ENCODE data around the gene GZF1. TPM values are rescaled to one million over a fixed set of nuclear protein-coding genes. Genes with fewer than 3 reads are reported as not detected.

Gene GZF1
- total RNA-seq, 1 donor from 2014 or later = 16.3 TPM

DNA sequence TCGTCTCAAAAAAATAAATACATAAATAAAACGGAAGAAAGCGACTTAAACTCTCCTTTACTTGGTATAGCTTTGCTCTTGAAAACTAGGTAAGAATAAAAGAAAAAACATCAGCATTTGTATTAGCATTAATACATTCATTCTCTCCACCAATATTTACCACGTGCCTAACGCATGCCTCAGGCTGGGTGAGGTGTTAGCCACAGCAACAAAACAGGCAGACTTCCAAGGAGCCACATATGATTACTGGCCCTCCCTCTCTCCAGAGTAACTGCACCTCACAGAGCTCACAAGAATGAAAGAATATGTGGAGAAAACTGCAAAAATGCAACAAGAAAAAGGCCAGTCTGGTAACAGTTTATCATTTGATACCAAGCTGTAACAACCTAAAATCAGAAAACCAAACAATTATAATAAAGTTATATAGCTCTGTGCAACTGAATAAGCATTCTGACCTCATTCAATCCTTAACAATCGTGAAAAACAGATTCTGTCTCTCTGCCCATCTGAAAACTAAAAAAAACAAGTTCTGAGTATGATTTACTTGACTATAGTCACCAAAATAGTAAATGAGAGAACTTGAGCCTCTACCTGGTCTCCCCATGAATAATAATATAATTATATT lies 54.1 kb downstream of the GZF1 start:
- peaks cover 46% of the 10 kb centered on the region for H4K20me1 ChIP-seq (ENCODE audit: insufficient read depth, low read length)
- H3K9me3 ChIP-seq (ENCODE audit: insufficient read depth, low read depth, low read length) = no peaks in the 10 kb centered on the region
- Mint-ChIP-seq H3K4me3 (ENCODE audit: unreplicated experiment) (no peak overlapping the region), H3K27me3 (ENCODE audit: low read depth, unreplicated experiment) (no peaks in the 10 kb centered on the region), H3K4me1 (ENCODE audit: low read depth, unreplicated experiment) (peaks cover 23% of the 10 kb centered on the region), H3K9me3 (ENCODE audit: unreplicated experiment) (no peaks in the 10 kb centered on the region), H3K36me3 (ENCODE audit: low read depth, unreplicated experiment) (no peaks in the 10 kb centered on the region), H3K27ac (ENCODE audit: unreplicated experiment) (peak overlapping the region; percentile 37)
- no peaks in the 10 kb centered on the region for H3K36me3 ChIP-seq (ENCODE audit: insufficient read depth, low read length)
- no peak overlapping the region for H3K9ac ChIP-seq (ENCODE audit: low read length)
- no peak overlapping the region for H3K4me3 ChIP-seq (ENCODE audit: insufficient read depth, low read depth, low read length)
- H2AFZ ChIP-seq (ENCODE audit: low read depth, low read length) = no peak overlapping the region
- DNase-seq (ENCODE audit: low read depth) (peak; percentile 26), FAIRE-seq (no peak)
- no peak overlapping the region for H3K4me2 ChIP-seq (ENCODE audit: low read length)
- H3K27ac ChIP-seq (ENCODE audit: low read depth, low read length) = no peak overlapping the region
- H3K27me3 ChIP-seq (ENCODE audit: insufficient read depth, low read length) = no peaks in the 10 kb centered on the region
- peaks cover 90% of the 10 kb centered on the region for H3K79me2 ChIP-seq (ENCODE audit: insufficient read depth, low read length)
- H3K4me1 ChIP-seq (ENCODE audit: insufficient read depth, low read length) = no peaks in the 10 kb centered on the region
- TF ChIP-seq, protein P1, sequence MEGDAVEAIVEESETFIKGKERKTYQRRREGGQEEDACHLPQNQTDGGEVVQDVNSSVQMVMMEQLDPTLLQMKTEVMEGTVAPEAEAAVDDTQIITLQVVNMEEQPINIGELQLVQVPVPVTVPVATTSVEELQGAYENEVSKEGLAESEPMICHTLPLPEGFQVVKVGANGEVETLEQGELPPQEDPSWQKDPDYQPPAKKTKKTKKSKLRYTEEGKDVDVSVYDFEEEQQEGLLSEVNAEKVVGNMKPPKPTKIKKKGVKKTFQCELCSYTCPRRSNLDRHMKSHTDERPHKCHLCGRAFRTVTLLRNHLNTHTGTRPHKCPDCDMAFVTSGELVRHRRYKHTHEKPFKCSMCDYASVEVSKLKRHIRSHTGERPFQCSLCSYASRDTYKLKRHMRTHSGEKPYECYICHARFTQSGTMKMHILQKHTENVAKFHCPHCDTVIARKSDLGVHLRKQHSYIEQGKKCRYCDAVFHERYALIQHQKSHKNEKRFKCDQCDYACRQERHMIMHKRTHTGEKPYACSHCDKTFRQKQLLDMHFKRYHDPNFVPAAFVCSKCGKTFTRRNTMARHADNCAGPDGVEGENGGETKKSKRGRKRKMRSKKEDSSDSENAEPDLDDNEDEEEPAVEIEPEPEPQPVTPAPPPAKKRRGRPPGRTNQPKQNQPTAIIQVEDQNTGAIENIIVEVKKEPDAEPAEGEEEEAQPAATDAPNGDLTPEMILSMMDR (IDR thresholded peaks at IDR 0.05; ENCODE audit: insufficient read depth, low read depth, low read length) = no peak
- TF ChIP-seq EZH2 (IDR thresholded peaks at IDR 0.05; ENCODE audit: insufficient read depth, low read length) = no peak

- H3K27me3 Mint-ChIP-seq (ENCODE audit: low read depth, unreplicated experiment) = no peaks in the 10 kb centered on the region
- FAIRE-seq (no peak), DNase-seq (ENCODE audit: low read depth) (no peak)
- H3K4me1 ChIP-seq (ENCODE audit: insufficient read depth, low read length) = no peaks in the 10 kb centered on the region
- no peak overlapping the region for H3K27ac ChIP-seq (ENCODE audit: low read depth, low read length)
- H3K36me3 ChIP-seq (ENCODE audit: insufficient read depth, low read length) = no peaks in the 10 kb centered on the region
- H4K20me1 ChIP-seq (ENCODE audit: insufficient read depth, low read length) = peaks cover 30% of the 10 kb centered on the region
- no peaks in the 10 kb centered on the region for H3K36me3 Mint-ChIP-seq (ENCODE audit: low read depth, unreplicated experiment)
- H3K27ac Mint-ChIP-seq (ENCODE audit: unreplicated experiment) = no peak overlapping the region
- H2AFZ ChIP-seq (ENCODE audit: low read depth, low read length) = no peak overlapping the region
- no peak overlapping the region for H3K9ac ChIP-seq (ENCODE audit: low read length)
- H3K27me3 ChIP-seq (ENCODE audit: insufficient read depth, low read length) = no peaks in the 10 kb centered on the region
- no peaks in the 10 kb centered on the region for H3K9me3 Mint-ChIP-seq (ENCODE audit: unreplicated experiment)
- H3K4me2 ChIP-seq (ENCODE audit: low read length) = no peak overlapping the region
- H3K79me2 ChIP-seq (ENCODE audit: insufficient read depth, low read length) = peaks cover 74% of the 10 kb centered on the region
- H3K4me3 ChIP-seq (ENCODE audit: insufficient read depth, low read depth, low read length) = no peak overlapping the region
- peaks cover 14% of the 10 kb centered on the region for H3K4me1 Mint-ChIP-seq (ENCODE audit: low read depth, unreplicated experiment)
- TF ChIP-seq, protein P1 (IDR thresholded peaks at IDR 0.05; ENCODE audit: insufficient read depth, low read depth, low read length) = no peak
- TF ChIP-seq EZH2 (IDR thresholded peaks at IDR 0.05; ENCODE audit: insufficient read depth, low read length) = no peak
- no peak overlapping the region for H3K4me3 Mint-ChIP-seq (ENCODE audit: unreplicated experiment)
- H3K9me3 ChIP-seq (ENCODE audit: insufficient read depth, low read depth, low read length) = no peaks in the 10 kb centered on the region
These were observed 55.9 kb downstream of the GZF1 start for GRCh38 chr20:23417861-23418260.

DNA sequence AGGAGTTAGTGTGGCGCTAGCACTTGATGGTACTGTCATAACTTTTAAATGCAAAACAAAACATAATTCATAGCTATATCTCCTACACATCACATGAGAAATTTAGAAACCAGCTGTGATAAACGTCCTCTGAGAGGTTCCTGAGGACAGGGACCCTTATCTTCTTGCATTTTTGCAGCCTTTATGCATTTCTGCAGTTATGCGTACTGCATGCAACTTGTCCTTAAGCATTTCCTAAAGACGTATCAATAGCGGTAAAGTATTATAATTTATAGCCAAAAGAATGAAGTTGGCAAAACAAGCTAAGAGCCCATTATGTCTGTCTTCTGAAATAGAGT lies 57.6 kb downstream of the GZF1 start:
- H3K9me3 Mint-ChIP-seq (ENCODE audit: unreplicated experiment) = no peaks in the 10 kb centered on the region
- TF ChIP-seq, protein P1 (IDR thresholded peaks at IDR 0.05; ENCODE audit: insufficient read depth, low read depth, low read length) = no peak
- TF ChIP-seq EZH2 (IDR thresholded peaks at IDR 0.05; ENCODE audit: insufficient read depth, low read length) = no peak
- peak overlapping the region; percentile 87 for H3K4me3 Mint-ChIP-seq (ENCODE audit: unreplicated experiment)
- peak overlapping the region; percentile 75 for H3K4me3 ChIP-seq (ENCODE audit: insufficient read depth, low read depth, low read length)
- peaks cover 24% of the 10 kb centered on the region for H4K20me1 ChIP-seq (ENCODE audit: insufficient read depth, low read length)
- H3K36me3 ChIP-seq (ENCODE audit: insufficient read depth, low read length) = no peaks in the 10 kb centered on the region
- H3K9ac ChIP-seq (ENCODE audit: low read length) = peak overlapping the region; percentile 93
- DNase-seq (ENCODE audit: low read depth) (no peak), FAIRE-seq (no peak)
- peak overlapping the region; percentile 95 for H3K27ac Mint-ChIP-seq (ENCODE audit: unreplicated experiment)
- H2AFZ ChIP-seq (ENCODE audit: low read depth, low read length) = no peak overlapping the region
- H3K79me2 ChIP-seq (ENCODE audit: insufficient read depth, low read length) = peaks cover 57% of the 10 kb centered on the region
- no peaks in the 10 kb centered on the region for H3K27me3 Mint-ChIP-seq (ENCODE audit: low read depth, unreplicated experiment)
- no peaks in the 10 kb centered on the region for H3K27me3 ChIP-seq (ENCODE audit: insufficient read depth, low read length)
- H3K4me1 Mint-ChIP-seq (ENCODE audit: low read depth, unreplicated experiment) = peaks cover 14% of the 10 kb centered on the region
- H3K4me2 ChIP-seq (ENCODE audit: low read length) = peak overlapping the region; percentile 94
- peak overlapping the region; percentile 86 for H3K27ac ChIP-seq (ENCODE audit: low read depth, low read length)
- H3K9me3 ChIP-seq (ENCODE audit: insufficient read depth, low read depth, low read length) = no peaks in the 10 kb centered on the region
- no peaks in the 10 kb centered on the region for H3K4me1 ChIP-seq (ENCODE audit: insufficient read depth, low read length)
- H3K36me3 Mint-ChIP-seq (ENCODE audit: low read depth, unreplicated experiment) = no peaks in the 10 kb centered on the region

All from astrocyte (in vitro differentiated cells and primary cell).